HEK293 (cell line): ENCODE measurements around the gene CEP63.

ENCODE experiments used
- CTCF ChIA-PET: fragments of 350-600 bp; formaldehyde crosslinking; extraction: SDS; loops from one replicate; lab custom pipeline; 2021; ENCODE audit warnings: antibody characterized with exemption; lab: Yijun Ruan, JAX
- POLR2A ChIA-PET: fragments of 300-600 bp; formaldehyde crosslinking; extraction: SDS; loops from one replicate; lab custom pipeline; 2020; ENCODE audit warnings: antibody characterized with exemption, inconsistent platforms; lab: Yijun Ruan, JAX
- H3K27ac ChIP-seq: fragments of 200-500 bp; sonication (Bioruptor generic); 2 replicates; pipeline ENCODE4 v1.5.1; 2014; ENCODE audit warnings: low read depth, low read length, control low read depth, inconsistent platforms; ENCODE audit errors: extremely low read depth
- H3K36me3 ChIP-seq, 2 experiments: fragments of 200-500 bp in 1 of 2; sonication (Bioruptor generic) in 1 of 2; 1 replicate in 1 of 2; 2 replicates in 1 of 2; pipeline ENCODE4 v1.5.1; 2014 to 2017; ENCODE audit warnings: inconsistent platforms in 2 of 2, low read length in 2 of 2; ENCODE audit not compliant: control insufficient read depth in 2 of 2, insufficient read depth in 1 of 2
- H3K4me1 ChIP-seq: fragments of 200-500 bp; sonication (Bioruptor generic); 2 replicates; pipeline ENCODE4 v1.5.1; 2014; ENCODE audit warnings: mild to moderate bottlenecking, low read length, inconsistent platforms; ENCODE audit not compliant: control insufficient read depth, insufficient read depth
- H3K4me3 ChIP-seq: 2 replicates; pipeline ENCODE4 v1.5.1; 2011; ENCODE audit warnings: low read depth, mild to moderate bottlenecking, control low read depth, low read length, moderate library complexity
- H3K9me3 ChIP-seq: fragments of 200-500 bp; sonication (Bioruptor generic); 2 replicates; pipeline ENCODE4 v1.5.1; 2014; ENCODE audit warnings: low read depth, low read length, inconsistent platforms; ENCODE audit not compliant: control insufficient read depth, insufficient read depth
- GLI2 ChIP-seq: fragments of 450-650 bp; formaldehyde crosslinking; IDR thresholded peaks from 2 replicates; pipeline ENCODE4; 2017; ENCODE audit warnings: missing biosample characterization, missing genetic modification characterization, low read depth, borderline replicate concordance
- HOXA7 ChIP-seq: sonication (generic); formaldehyde crosslinking; IDR thresholded peaks from 2 replicates; pipeline ENCODE4 v1.8.1; 2022; ENCODE audit warnings: missing genetic modification reagents, borderline replicate concordance
- SCRT2 ChIP-seq: fragments of 450-650 bp; formaldehyde crosslinking; IDR thresholded peaks from 2 replicates; pipeline ENCODE4 v1.5.1; 2016; ENCODE audit warnings: missing biosample characterization, missing genetic modification characterization
- YY1 ChIP-seq: fragments of 450-650 bp; formaldehyde crosslinking; IDR thresholded peaks from 2 replicates; pipeline ENCODE4 v1.5.1; 2018; ENCODE audit warnings: missing biosample characterization, missing genetic modification characterization
- YY2 ChIP-seq: fragments of 450-650 bp; formaldehyde crosslinking; IDR thresholded peaks from 2 replicates; pipeline ENCODE4 v1.5.1; 2016; ENCODE audit warnings: missing biosample characterization, missing genetic modification characterization
- ZBTB10 ChIP-seq: fragments of 450-650 bp; formaldehyde crosslinking; IDR thresholded peaks from 2 replicates; pipeline ENCODE4 v1.5.1; 2016; ENCODE audit warnings: missing biosample characterization, missing genetic modification characterization
- ZBTB26 ChIP-seq: fragments of 450-650 bp; formaldehyde crosslinking; optimal IDR thresholded peaks from 2 replicates; pipeline ENCODE3; 2016; ENCODE audit warnings: missing biosample characterization, mild to moderate bottlenecking, missing genetic modification characterization
- ZBTB8A ChIP-seq: fragments of 450-650 bp; formaldehyde crosslinking; IDR thresholded peaks from 2 replicates; pipeline ENCODE4 v1.5.1; 2016; ENCODE audit warnings: missing biosample characterization, missing genetic modification characterization
- ZFP69B ChIP-seq: fragments of 450-650 bp; formaldehyde crosslinking; IDR thresholded peaks from 2 replicates; pipeline ENCODE4 v1.5.1; 2016; ENCODE audit warnings: missing biosample characterization, missing genetic modification characterization
- ZNF121 ChIP-seq: fragments of 450-650 bp; formaldehyde crosslinking; IDR thresholded peaks from 2 replicates; pipeline ENCODE4 v1.5.1; 2016; ENCODE audit warnings: missing biosample characterization, missing genetic modification characterization
- ZNF138 ChIP-seq: fragments of 450-650 bp; formaldehyde crosslinking; IDR thresholded peaks from 2 replicates; pipeline ENCODE4 v1.5.1; 2016; ENCODE audit warnings: missing biosample characterization, missing genetic modification characterization, borderline replicate concordance
- ZNF23 ChIP-seq: fragments of 450-650 bp; formaldehyde crosslinking; IDR thresholded peaks from 2 replicates; pipeline ENCODE4 v1.5.1; 2016; ENCODE audit warnings: missing biosample characterization, missing genetic modification characterization, borderline replicate concordance
- ZNF239 ChIP-seq: fragments of 450-650 bp; formaldehyde crosslinking; IDR thresholded peaks from 2 replicates; pipeline ENCODE4 v1.5.1; 2016; ENCODE audit warnings: missing biosample characterization, missing genetic modification characterization
- ZNF266 ChIP-seq: fragments of 450-650 bp; formaldehyde crosslinking; IDR thresholded peaks from 2 replicates; pipeline ENCODE4 v1.5.1; 2016; ENCODE audit warnings: missing biosample characterization, missing genetic modification characterization, low read depth
- ZNF366 ChIP-seq: fragments of 450-650 bp; formaldehyde crosslinking; conservative IDR thresholded peaks from 2 replicates; pipeline ENCODE4 v1.5.1; 2016; ENCODE audit warnings: missing biosample characterization, missing genetic modification characterization
- ZNF449 ChIP-seq: fragments of 450-650 bp; formaldehyde crosslinking; IDR thresholded peaks from 2 replicates; pipeline ENCODE4 v1.5.1; 2017; ENCODE audit warnings: missing biosample characterization, mild to moderate bottlenecking, missing genetic modification characterization, moderate library complexity
- ZNF530 ChIP-seq: fragments of 450-650 bp; formaldehyde crosslinking; IDR thresholded peaks from 2 replicates; pipeline ENCODE4 v1.5.1; 2016; ENCODE audit warnings: low read depth, missing biosample characterization, missing genetic modification characterization
- ZNF571 ChIP-seq: fragments of 450-650 bp; formaldehyde crosslinking; IDR thresholded peaks from 2 replicates; pipeline ENCODE4 v1.5.0; 2017; ENCODE audit warnings: missing biosample characterization, missing genetic modification characterization
- ZNF580 ChIP-seq: fragments of 450-650 bp; formaldehyde crosslinking; IDR thresholded peaks from 2 replicates; pipeline ENCODE4 v1.5.1; 2016; ENCODE audit warnings: missing biosample characterization, missing genetic modification characterization
- ZNF623 ChIP-seq: fragments of 450-650 bp; formaldehyde crosslinking; IDR thresholded peaks from 2 replicates; pipeline ENCODE4 v1.5.1; 2016; ENCODE audit warnings: missing biosample characterization, missing genetic modification characterization
- ZNF660 ChIP-seq: fragments of 450-650 bp; IDR thresholded peaks from 2 replicates; pipeline ENCODE4 v1.5.1; 2018; ENCODE audit warnings: missing biosample characterization, mild to moderate bottlenecking, missing genetic modification characterization
- ZNF692 ChIP-seq: fragments of 450-650 bp; formaldehyde crosslinking; IDR thresholded peaks from 2 replicates; pipeline ENCODE4 v1.5.1; 2016; ENCODE audit warnings: missing biosample characterization, missing genetic modification characterization
- ZNF76 ChIP-seq: fragments of 450-650 bp; formaldehyde crosslinking; IDR thresholded peaks from 2 replicates; pipeline ENCODE4; 2016; ENCODE audit warnings: low read depth, missing biosample characterization, missing genetic modification characterization, borderline replicate concordance
- ZNF777 ChIP-seq: fragments of 450-650 bp; formaldehyde crosslinking; IDR thresholded peaks from 2 replicates; pipeline ENCODE4 v1.5.1; 2017; ENCODE audit warnings: missing biosample characterization, missing genetic modification characterization, borderline replicate concordance
- ZNF830 ChIP-seq: fragments of 450-650 bp; IDR thresholded peaks from 2 replicates; pipeline ENCODE4 v1.5.0; 2018; ENCODE audit warnings: missing biosample characterization, missing genetic modification characterization, low read depth, mild to moderate bottlenecking, moderate library complexity

CEP63 gene

GRCh38 chr3:134463676-134464063 is 22.2 kb upstream of the CEP63 start:
- no peaks in the 10 kb centered on the region for H3K36me3 ChIP-seq
- no peaks in the 10 kb centered on the region for H3K9me3 ChIP-seq
- ChIA-PET CTCF (interaction anchor here (0.6 to 1.2 kb wide), 2 partner anchors 9 to 913 kb away, joined by 3 read pairs; no protein-coding TSS in a partner anchor), POLR2A (no interaction called here)
- H3K4me3 ChIP-seq = no peak overlapping the region
- TF ChIP-seq SCRT2 (tag by site-specific recombination) = no peak
- no peak for TF ChIP-seq ZNF777
- TF ChIP-seq ZNF660 = no peak
- no peak for TF ChIP-seq ZNF266 (tag by site-specific recombination)
- no peak for TF ChIP-seq ZFP69B
- no peak for TF ChIP-seq ZNF623 (tag by site-specific recombination)
- TF ChIP-seq ZNF530 (tag by site-specific recombination) = no peak
- TF ChIP-seq ZBTB8A (tag by site-specific recombination) = no peak
- H3K4me1 ChIP-seq = no peaks in the 10 kb centered on the region
- no peak overlapping the region for H3K27ac ChIP-seq

- no peaks in the 10 kb centered on the region for H3K4me1 ChIP-seq
- no peak overlapping the region for H3K4me3 ChIP-seq
- TF ChIP-seq ZBTB8A (tag by site-specific recombination) (no peak), YY1 (no peak), HOXA7 (CRISPR knock-in tag) (no peak), ZNF366 (tag by site-specific recombination) (no peak), ZNF571 (tag by site-specific recombination) (no peak), ZNF76 (no peak), YY2 (no peak), GLI2 (tag by site-specific recombination) (no peak), ZBTB10 (tag by site-specific recombination) (no peak), ZNF692 (tag by site-specific recombination) (no peak), ZNF830 (tag by site-specific recombination) (no peak), ZNF121 (no peak), ZNF239 (tag by site-specific recombination) (no peak), ZNF23 (no peak), ZNF449 (tag by site-specific recombination) (no peak), ZNF138 (tag by site-specific recombination) (no peak), ZNF580 (no peak), ZNF530 (tag by site-specific recombination) (no peak), ZBTB26 (tag by site-specific recombination) (no peak)
- CTCF ChIA-PET = interaction anchor here (0.6 to 1.2 kb wide), 2 partner anchors 9 to 914 kb away, joined by 3 read pairs; no protein-coding TSS in a partner anchor
- no peak overlapping the region for H3K27ac ChIP-seq
- H3K36me3 ChIP-seq = no peaks in the 10 kb centered on the region
- POLR2A ChIA-PET = no interaction called here
- H3K9me3 ChIP-seq = no peaks in the 10 kb centered on the region
Measured at GRCh38 chr3:134464064-134464688, 21.7 kb upstream of the CEP63 start.
